G401.6 (cell line): ENCODE measurements around the gene MGLL.

Experiments used
- FAIRE-seq: peaks from 2 replicates; lab custom pipeline; 2012; peaks lifted over from hg19 to GRCh38; lab: Jason Lieb, UNC

Gene MGLL

GRCh38 chr3:127647845-127648204 is 174.5 kb downstream of the MGLL start:
- FAIRE-seq, result no peak

DNA sequence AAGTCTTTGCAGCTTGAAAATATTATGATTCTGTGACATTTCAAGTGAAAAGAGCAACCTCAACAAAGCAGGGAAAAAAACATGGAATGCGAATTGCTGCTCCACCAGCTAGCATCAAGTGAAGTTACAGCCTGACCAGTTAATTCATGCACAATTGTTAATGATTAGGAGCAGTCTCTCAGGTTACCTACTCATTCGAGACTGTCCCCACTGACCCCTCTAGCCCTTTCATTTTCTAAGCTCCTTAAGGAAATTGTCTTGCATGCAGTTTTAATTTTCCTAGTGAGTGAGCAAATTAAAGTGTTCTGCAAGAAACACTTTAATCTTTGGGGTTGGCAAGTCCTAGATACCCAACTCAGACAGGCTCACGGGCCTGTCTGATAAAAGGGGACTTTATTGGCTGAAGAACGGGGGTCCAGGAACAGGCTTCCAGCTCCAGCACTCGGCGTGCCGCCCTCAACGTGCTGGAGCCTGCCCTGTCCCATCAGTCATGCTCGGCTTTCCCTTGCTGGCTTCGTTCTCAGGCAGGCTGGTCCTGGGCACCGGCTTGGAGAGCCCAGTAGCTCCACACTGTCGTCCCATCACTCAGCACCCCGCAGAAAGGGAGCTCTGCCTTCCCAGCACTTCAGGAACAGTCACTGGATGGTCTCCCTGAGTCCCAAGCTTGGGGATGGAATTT is 175.0 kb downstream of the MGLL start:
- no peak for FAIRE-seq

GRCh38 chr3:127646501-127647046 is 175.7 kb downstream of the MGLL start:
- FAIRE-seq, result no peak

DNA sequence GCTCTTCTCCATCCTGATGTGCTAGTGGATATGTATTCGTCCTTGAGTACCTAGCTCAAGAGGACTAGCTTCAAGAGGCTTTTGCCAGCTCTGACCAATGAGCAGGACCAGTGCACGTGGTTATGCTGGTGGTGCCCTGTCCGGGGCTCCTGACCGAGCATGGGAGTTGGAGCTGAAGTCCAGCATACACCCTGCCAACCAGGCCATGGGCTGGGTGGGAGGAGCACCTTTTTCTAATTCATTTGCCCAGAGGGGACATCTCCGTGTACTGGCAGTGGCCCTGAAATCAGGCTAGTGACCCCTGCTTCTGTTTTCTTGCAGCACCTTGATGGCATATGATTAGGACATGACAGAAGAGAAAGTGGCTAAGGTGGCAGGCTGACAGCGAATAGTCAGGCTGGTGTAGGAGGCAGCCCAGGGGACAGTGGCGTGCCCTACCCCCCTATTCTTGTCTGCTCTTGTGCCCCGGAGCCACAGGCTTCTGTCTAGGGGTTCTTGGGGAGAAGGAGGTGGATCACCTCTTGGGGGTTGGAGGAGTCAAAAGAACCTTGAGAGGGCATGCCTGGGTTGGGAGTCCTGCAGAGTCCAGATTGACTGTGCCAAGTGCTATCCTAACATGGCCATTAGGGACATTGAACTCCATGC is 176.8 kb downstream of the MGLL start:
- no peak for FAIRE-seq

DNA sequence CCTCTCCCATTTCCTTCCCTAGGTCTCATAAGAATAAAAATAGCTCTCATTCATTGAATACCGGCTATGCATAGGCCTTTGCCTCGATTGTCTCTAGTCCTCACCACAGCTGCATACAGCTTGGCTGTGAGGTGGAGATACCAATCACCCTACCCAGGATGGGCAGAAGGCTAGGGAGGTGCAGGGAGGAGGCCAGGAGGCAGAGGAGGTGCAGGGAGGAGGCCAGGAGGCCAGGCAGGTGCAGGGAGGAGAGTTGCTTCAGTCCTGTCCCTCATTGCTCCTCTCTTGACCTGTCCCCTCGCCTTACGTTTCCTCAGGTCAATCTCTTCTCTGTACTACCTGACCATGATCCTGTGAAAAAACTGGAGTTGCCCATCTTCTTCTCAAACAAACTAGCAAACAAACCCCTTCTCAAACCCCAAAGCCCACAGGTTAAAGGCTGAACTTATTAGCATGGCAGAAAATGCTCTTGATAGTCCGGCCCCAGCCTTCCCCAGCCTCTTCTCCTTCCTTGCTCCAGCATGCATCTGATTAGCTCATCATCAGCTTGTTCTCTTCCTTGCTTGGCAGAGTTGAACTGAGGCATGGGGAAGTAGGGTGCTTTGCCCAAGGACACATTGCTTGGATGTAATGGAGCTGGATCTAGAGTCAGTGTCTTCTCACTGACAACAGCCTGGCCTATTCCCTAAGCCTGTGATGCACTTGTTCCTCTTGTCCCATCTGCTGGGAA is 177.5 kb downstream of the MGLL start:
- FAIRE-seq, result no peak

- no peak for FAIRE-seq
These were observed 182.3 kb downstream of the MGLL start for GRCh38 chr3:127640042-127640355.

DNA sequence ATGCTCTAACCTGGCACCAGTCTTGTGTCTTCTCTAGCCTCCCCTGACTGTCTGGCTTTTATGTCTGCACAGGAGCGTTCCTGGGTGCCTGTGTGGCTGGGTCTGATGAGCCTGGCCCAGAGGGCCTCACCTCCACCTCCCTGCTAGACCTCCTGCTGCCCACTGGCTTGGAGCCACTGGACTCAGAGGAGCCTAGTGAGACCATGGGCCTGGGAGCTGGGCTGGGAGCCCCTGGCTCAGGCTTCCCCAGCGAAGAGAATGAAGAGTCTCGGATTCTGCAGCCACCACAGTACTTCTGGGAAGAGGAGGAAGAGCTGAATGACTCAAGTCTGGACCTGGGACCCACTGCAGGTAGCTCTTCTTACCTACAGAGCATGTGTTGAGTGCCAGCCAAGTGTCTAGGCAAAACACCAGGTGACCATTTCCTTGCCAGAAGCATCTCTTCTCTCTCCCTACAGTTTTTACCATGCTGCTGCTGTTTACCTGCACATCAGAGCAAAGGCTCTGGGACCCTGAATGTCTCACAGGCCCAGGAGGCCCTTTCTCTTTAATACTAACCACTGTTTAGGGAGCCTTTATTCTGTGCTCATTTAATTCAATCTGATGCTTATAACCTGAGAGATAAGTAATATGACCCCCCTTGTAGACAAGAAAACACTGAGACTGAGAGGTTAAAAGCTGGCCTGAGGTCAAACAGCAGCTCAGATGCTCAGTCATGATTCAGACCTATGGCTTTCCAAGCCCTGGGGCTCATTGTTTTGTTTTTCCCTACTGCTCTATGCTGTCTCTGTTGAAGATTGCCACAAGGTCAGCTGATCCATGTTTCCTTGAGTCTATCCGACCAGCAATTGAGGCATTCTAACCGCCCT is 182.9 kb downstream of the MGLL start:
- no peak for FAIRE-seq
